ENCODE results near the gene RPSA.

DNA sequence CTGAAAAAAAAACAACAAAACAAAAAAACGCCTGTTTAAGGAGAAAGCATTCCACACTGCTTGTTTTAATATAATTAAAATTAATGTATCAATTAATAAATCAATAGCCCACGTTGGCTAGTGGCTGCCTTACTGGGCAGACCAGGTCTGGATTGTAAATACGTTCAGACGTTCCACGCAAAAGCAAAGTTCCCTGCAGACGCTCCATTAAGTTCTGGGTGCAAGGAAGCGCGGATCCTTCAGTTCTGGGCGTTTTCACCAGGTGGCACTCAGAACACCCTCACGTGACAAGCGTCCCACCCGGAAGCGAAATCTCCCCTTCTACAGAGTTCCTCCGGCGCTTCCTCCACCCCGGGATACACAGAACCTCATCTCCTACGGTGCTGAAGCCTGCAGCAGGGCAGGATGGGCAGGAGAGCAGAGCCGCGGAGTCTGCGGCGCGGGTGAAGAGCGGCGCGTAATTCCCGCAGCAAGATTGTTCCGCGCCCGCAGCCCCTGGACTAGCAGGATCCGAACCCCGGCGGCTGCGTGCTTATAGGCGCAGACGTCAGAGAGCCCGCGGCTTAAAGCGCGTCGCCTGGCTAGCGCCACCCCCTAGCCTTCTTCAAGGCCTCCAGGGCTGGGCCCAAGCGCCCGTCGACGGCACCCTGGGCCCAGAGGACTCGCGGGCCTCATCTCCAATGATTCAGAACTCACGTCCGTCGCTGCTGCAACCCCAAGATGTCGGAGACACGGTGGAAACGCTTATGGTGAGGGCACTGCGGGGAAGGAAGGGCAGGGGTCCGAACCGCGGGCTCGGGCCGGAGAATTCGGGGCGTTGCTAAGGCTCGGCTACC, 23.3 kb upstream of the RPSA start, which contains the start of gene SLC25A38:
- TF ChIP-seq CTCF (IDR thresholded peaks at IDR 0.05) (0 out of 3 replicates have a peak, but pooled peaks have one; percentile 15), EP300 (IDR thresholded peaks at IDR 0.05) (no peak), RAD21 (conservative IDR thresholded peaks at IDR 0.05 in 1 of 2, IDR thresholded peaks at IDR 0.05 in 1 of 2) (no peak), POLR2A (IDR thresholded peaks at IDR 0.05; ENCODE audit: low read length) (peak; percentile 51), CBX2 (IDR thresholded peaks at IDR 0.05; ENCODE audit: borderline replicate concordance, low read depth) (no peak), MAZ (IDR thresholded peaks at IDR 0.05; ENCODE audit: borderline replicate concordance, low read depth, low read length) (no peak), HDAC2 (IDR thresholded peaks at IDR 0.05) (no peak), REST (IDR thresholded peaks at IDR 0.05) (no peak), CHD2 (IDR thresholded peaks at IDR 0.05; ENCODE audit: low read length, partially characterized antibody) (no peak), CEBPB (IDR thresholded peaks at IDR 0.05) (no peak)
- TF ChIP-seq, protein P1, sequence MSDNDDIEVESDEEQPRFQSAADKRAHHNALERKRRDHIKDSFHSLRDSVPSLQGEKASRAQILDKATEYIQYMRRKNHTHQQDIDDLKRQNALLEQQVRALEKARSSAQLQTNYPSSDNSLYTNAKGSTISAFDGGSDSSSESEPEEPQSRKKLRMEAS (IDR thresholded peaks at IDR 0.05) = no peak; the same call in none of the 2 replicates
